Fibroblast of upper back skin (primary cell): ENCODE data around the gene RAB32.
A peak's percentile ranks its signal among the peaks of the same experiment; 100 is the strongest.
"Not testable (repeated sequence)": the region's sequence is repeated elsewhere in the genome, so short reads cannot be mapped to it uniquely, and the experiment has no call there.

Experiments used
- DNase-seq: peaks from one replicate; pipeline ENCODE4 v3.0.0-alpha.2; 2013

The RAB32 gene

GRCh38 chr6:146543211-146543939, at the start of gene RAB32:
Gene RAB32 (plus strand): TSS chr6:146543833. CDS start chr6:146543872, 39 bp downstream.
- DNase-seq = peak; percentile 93

- DNase-seq = no peak
Observed at GRCh38 chr6:146498309-146498708, 45.3 kb upstream of the RAB32 start.

- DNase-seq = no peak
Observed at GRCh38 chr6:146503096-146503495, 40.5 kb upstream of the RAB32 start.

GRCh38 chr6:146515212-146515611, 28.4 kb upstream of the RAB32 start:
- no peak for DNase-seq

- DNase-seq = no peak
Observed at GRCh38 chr6:146526192-146526591, 17.4 kb upstream of the RAB32 start.

GRCh38 chr6:146532702-146533101, 10.9 kb upstream of the RAB32 start:
- no peak for DNase-seq

DNA sequence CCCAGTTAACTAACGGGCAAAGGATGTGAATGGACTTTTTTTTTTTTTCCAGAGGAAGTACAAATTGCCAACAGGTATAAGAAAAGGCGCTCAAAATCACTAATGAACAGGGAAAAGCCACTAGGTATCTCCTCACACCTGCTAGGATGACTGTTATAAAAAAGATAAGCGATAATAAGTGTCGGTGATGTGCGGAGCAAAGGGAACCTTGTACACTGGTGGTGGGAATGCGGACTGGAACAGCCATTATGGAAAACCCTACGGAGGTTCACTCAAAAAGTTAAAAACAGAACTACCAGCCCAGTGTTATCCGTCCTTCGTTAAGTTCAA, 787 bp upstream of the RAB32 start:
- peak; percentile 5 for DNase-seq

DNA sequence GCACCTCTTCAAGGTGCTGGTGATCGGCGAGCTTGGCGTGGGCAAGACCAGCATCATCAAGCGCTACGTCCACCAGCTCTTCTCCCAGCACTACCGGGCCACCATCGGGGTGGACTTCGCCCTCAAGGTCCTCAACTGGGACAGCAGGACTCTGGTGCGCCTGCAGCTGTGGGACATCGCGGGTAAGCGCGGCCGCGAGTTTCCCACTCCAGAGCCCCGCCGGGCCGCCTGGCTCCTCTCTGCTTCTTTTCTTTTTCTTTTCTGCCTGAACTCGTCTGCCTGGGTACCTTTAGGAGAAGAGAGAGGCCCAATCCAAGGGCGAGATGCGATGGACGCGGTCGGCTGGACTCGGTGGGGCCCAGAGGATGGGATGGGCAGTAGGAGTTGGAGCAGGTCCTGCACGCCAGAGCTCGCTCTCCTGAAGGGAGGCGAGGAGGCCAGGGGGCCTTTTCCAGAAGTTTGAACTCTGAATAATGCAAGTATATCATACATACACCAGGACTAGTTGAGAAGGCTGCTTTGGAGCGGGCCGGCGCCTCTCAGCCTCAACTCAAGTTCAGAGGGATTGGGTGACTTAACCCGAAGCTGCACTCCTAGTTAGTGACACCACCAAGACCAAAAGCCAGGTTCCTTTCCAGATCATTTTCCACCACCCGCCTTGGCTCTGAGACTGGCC, 445 bp downstream of the RAB32 start:
- peak; percentile 53 for DNase-seq

- peak; percentile 23 for DNase-seq
Observed at GRCh38 chr6:146544616-146545182, 1.1 kb downstream of the RAB32 start.

GRCh38 chr6:146545581-146545980, 1.9 kb downstream of the RAB32 start:
- peak; percentile 82 for DNase-seq

DNA sequence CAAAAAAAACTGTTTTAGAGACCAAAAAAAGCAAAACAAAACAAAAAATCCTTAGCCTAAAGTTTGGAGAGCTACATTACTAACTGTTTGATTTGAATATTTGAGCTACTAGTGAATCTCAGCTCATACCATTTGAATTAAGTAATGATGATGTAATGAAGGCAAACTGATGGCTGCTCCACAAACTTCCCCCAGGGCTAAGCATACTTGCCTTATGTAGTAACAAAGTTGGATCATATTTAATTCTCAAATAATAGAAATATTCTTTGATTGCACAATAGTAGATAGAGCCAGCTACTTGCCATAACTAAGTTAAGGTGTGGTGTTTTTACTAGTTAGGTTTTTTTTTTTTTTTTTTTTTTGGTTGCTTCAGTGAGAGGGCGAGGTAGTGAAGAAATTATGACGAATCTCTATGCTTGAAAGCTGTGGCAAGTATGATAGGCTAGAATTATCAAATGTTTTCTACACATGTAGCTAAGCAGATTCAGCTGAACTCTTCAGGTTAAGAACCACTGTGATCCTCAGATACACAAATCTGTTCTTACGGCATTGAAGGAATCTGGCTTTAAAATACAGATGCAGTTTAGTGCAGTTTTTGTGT, 2.9 kb downstream of the RAB32 start:
- DNase-seq = peak; percentile 93

DNA sequence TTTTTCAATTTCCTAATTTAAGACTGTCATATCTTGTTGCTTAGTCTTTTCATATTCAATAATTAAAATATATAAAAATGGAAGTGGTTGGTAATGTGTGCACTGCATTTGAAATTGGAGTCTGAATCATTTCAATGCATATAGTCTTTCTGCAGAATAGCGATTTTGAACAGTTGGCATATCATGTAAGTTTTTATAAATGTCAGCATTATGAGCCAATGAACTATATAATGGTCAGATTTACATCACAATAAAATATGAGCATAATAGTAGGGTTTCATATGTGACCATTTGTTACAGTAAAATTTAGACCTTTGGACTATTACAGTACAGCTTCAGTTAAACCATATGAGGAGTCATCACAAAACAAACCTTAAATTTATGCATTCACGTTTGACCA, 4.3 kb downstream of the RAB32 start:
- DNase-seq = no peak

GRCh38 chr6:146548898-146549374, 5.3 kb downstream of the RAB32 start:
- no peak for DNase-seq

DNA sequence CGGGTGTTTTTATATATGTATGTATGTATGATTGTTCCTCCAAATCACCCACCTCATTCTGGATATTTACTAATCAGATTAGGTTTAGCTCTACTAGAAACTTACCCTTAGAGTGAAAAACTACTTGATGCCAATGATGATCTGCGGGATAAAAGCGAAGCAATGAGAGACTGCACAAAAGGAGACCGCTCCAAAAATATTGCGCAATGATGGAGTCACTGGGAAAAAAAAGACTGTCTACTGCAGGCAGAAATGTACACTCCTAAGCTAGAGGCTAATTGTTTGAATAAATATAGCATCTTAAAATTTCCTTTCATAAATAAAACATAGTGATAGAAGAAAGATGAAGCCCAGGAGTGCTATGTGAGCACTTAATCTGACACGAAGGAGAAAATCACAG, 7.3 kb downstream of the RAB32 start:
- DNase-seq = peak; percentile 28

DNA sequence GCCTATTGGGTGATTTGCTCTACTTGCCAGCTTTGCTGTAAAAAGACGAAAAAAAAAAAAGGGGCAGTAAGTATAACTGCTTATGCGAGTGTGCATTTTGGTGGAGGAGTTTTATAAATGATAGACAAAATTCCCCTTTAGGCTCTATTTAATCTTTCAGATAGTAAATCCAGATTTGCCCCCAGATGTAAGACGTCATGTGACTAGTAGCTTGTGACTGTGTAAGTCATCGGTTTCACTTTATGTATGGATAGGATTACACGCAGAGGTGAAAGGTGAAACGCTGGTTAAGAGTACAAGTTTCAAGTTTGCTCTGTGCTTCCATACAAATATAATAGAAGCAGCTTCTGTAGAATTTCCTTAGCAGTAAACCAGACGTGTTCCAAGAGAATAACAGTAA, 7.9 kb downstream of the RAB32 start:
- no peak for DNase-seq

DNA sequence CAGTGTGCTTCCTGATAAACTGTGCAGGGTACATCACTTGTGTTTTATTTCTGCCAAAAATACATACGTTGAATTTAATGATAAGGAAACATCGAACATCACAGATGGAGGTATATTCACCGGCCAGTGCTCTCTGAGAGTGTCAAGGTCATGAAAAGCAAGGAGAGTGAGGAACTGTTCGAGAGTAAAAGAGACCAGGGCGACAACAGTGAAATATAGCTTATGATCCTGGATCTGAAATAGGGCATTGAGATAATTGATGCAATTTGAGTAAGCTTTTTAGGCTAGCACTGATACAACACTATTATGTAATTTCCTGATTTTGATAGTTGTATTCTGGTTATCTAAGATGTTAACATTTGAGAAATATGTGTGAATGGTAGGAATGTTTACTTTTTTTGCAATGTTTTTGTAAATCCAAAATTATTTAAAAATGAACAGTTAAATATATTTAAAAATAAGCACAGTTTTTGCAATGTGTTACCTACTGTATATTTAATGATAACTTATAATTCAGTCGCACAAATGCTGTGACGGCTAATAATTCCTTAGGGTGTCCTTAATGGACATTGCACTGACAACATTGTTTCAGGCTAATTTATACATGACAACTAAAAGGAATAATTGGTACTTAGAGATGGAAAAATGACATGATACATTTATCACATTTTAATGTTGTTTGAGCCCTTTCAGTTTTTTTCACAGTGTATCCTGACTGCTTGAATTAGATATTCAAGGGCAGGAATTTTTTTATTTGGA, 9.9 kb downstream of the RAB32 start:
- no peak for DNase-seq

GRCh38 chr6:146560607-146561006, 17.0 kb downstream of the RAB32 start:
- no peak for DNase-seq

DNA sequence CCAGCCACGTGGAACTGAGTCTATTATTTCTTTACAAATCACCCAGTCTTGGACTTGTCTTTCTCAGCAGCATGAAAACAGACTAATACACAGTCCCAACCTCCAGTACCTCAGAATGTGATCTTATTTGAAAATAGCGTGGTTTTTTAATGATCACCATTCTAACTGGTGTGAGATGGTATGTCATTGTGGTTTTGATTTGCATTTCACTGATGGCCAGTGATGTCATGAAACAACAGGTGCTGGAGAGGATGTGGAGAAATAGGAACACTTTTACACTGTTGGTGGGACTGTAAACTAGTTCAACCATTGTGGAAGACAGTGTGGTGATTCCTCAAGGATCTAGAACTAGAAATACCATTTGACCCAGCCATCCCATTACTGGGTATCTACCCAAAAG, 23.0 kb downstream of the RAB32 start:
- not testable (repeated sequence) for DNase-seq

GRCh38 chr6:146568619-146569018, 25.0 kb downstream of the RAB32 start:
- DNase-seq = not testable (repeated sequence)

DNA sequence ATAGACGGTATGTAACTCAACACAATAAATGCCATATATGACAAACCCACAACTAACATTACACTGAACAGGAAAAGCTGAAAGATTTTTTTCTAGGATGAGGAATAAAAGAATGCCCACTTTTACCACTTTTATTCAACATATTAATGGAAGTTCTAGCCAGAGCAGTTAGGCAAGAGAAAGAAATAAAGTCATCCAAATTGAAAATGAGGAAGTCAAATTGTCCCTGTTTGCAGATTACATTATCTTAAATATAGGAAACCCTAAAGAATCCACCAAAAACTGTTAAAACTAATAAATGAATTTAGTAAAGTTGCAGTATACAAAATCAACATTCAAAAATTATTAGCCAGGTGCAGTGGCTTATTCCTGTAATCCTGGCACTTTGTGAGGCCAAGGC, 30.6 kb downstream of the RAB32 start:
- no peak for DNase-seq

- DNase-seq = peak; percentile 26
Observed at GRCh38 chr6:146578054-146578453, 34.4 kb downstream of the RAB32 start.

GRCh38 chr6:146581968-146582367, 38.3 kb downstream of the RAB32 start:
- DNase-seq = no peak

GRCh38 chr6:146582857-146583256, 39.2 kb downstream of the RAB32 start:
- DNase-seq = no peak
